Mononuclear cell (primary cell): ENCODE results near the gene SPATA31D3. TPM values are rescaled to one million over a fixed set of nuclear protein-coding genes. Genes with fewer than 3 reads are reported as not detected.

Source experiments
- total RNA-seq: library from RNA; depleted of rRNA; stranded (reverse); fragments of >200 nt; gene quantifications from one replicate; pipeline ENCODE4 v1.2.3, GENCODE V29; 2012

SPATA31D3 gene
- total RNA-seq, 1 donor = not detected

Other genes with a start within 250 kb of the SPATA31D3 start
- gene SPATA31D4, start 15.1 kb upstream of the SPATA31D3 start, total RNA-seq = not detected
- not detected for gene SPATA31D1, start 45.3 kb downstream of the SPATA31D3 start, total RNA-seq